Activated CD4-positive, alpha-beta T cell treated with anti-CD3 and anti-CD28 coated beads for 36 hours (primary cell): ENCODE measurements around the gene ASAP3. TPM values are rescaled to one million over a fixed set of nuclear protein-coding genes. Genes with fewer than 3 reads are reported as not detected.

ENCODE experiments used
- ATAC-seq: fragments of 200-7000 bp; cut with Tn5 transposase; one replicate; pipeline ENCODE4 v1.10.0; 2021; ENCODE audit warnings: mild to moderate bottlenecking, moderate library complexity
- CTCF ChIA-PET: fragments of 350-600 bp; sonication (Branson Sonifier 250); formaldehyde crosslinking; loops from one replicate; lab custom pipeline; 2021; ENCODE audit warnings: antibody characterized with exemption; lab: Charles Lee
- POLR2A ChIA-PET: fragments of 350-600 bp; sonication (Branson Sonifier 250); formaldehyde crosslinking; loops from one replicate; lab custom pipeline; 2021; ENCODE audit warnings: antibody characterized with exemption, inconsistent platforms; lab: Charles Lee
- DNase-seq: peaks from one replicate; pipeline ENCODE4 v3.0.0-alpha.2; 2020
- H3K27ac Mint-ChIP-seq: one replicate; pipeline ENCODE4 v1.8.0; 2021; ENCODE audit warnings: mixed read lengths
- H3K27me3 Mint-ChIP-seq: one replicate; pipeline ENCODE4 v1.8.0; 2021; ENCODE audit warnings: mixed read lengths
- H3K36me3 Mint-ChIP-seq: one replicate; pipeline ENCODE4 v1.8.0; 2021; ENCODE audit warnings: low read depth, mixed read lengths
- H3K4me1 Mint-ChIP-seq: one replicate; pipeline ENCODE4 v1.8.0; 2021; ENCODE audit warnings: mixed read lengths
- H3K4me3 Mint-ChIP-seq: one replicate; pipeline ENCODE4 v1.8.0; 2021; ENCODE audit warnings: mild to moderate bottlenecking, moderate library complexity, mixed read lengths
- H3K9me3 Mint-ChIP-seq: one replicate; pipeline ENCODE4 v1.8.0; 2021; ENCODE audit warnings: low read depth, mixed read lengths
- intact Hi-C, 2 experiments: fragments of 100-400 bp; cut with DNase I in 1 of 2; cut with micrococcal nuclease in 1 of 2; formaldehyde crosslinking; loops; one replicate each; pipeline versions ENCODE4 v1.14.2 to v1.15.1; 2022 to 2024; cut with DNase I, micrococcal nuclease
- total RNA-seq, 2 experiments: library from RNA; stranded (reverse); gene quantifications; one replicate each; pipeline ENCODE4 v1.2.3, GENCODE V29; 2021

The ASAP3 gene
- total RNA-seq, 2 experiments from 2014 or later: 0.37 to 0.57 TPM

GRCh38 chr1:23421753-23422240, 62.2 kb downstream of the ASAP3 start:
- CTCF ChIA-PET: interaction anchor here (1.0 to 3.4 kb wide), 5 partner anchors 18 to 216 kb away, joined by 3 to 19 read pairs (median 4); no protein-coding TSS in a partner anchor
- no peaks in the 10 kb centered on the region for H3K9me3 Mint-ChIP-seq
- DNase-seq (no peak), ATAC-seq (peak; percentile 11)
- H3K4me3 Mint-ChIP-seq: no peak overlapping the region
- H3K27ac Mint-ChIP-seq: peak overlapping the region; percentile 22
- H3K27me3 Mint-ChIP-seq: peaks cover 2% of the 10 kb centered on the region
- peaks cover 22% of the 10 kb centered on the region for H3K4me1 Mint-ChIP-seq
- no peaks in the 10 kb centered on the region for H3K36me3 Mint-ChIP-seq
- POLR2A ChIA-PET: interaction anchor here (0.5 kb wide), 1 partner anchor 18 kb away, joined by 4 read pairs; no protein-coding TSS in a partner anchor
- intact Hi-C loops: no loop called here

GRCh38 chr1:23421343-23421742, 62.6 kb downstream of the ASAP3 start:
- DNase-seq (no peak), ATAC-seq (no peak)
- POLR2A ChIA-PET: interaction anchor here (0.5 kb wide), 1 partner anchor 17 kb away, joined by 4 read pairs; no protein-coding TSS in a partner anchor
- no peaks in the 10 kb centered on the region for H3K36me3 Mint-ChIP-seq
- no peak overlapping the region for H3K27ac Mint-ChIP-seq
- CTCF ChIA-PET: interaction anchor here (1.0 to 3.4 kb wide), 6 partner anchors 18 to 235 kb away, joined by 3 to 19 read pairs (median 4); no protein-coding TSS in a partner anchor
- intact Hi-C loops: no loop called here
- peaks cover 22% of the 10 kb centered on the region for H3K4me1 Mint-ChIP-seq
- H3K4me3 Mint-ChIP-seq: no peak overlapping the region
- no peaks in the 10 kb centered on the region for H3K9me3 Mint-ChIP-seq
- peaks cover 2% of the 10 kb centered on the region for H3K27me3 Mint-ChIP-seq

GRCh38 chr1:23420778-23421177, 63.2 kb downstream of the ASAP3 start:
- ChIA-PET POLR2A (interaction anchor here (0.6 kb wide), 2 partner anchors 138 to 1229 kb away, joined by 3 to 6 read pairs; no protein-coding TSS in a partner anchor), CTCF (interaction anchor here (0.6 to 3.4 kb wide), 5 partner anchors 17 to 236 kb away, joined by 3 to 19 read pairs (median 3); no protein-coding TSS in a partner anchor)
- DNase-seq: no peak
- peaks cover 22% of the 10 kb centered on the region for H3K4me1 Mint-ChIP-seq
- no peak for ATAC-seq
- peaks cover 2% of the 10 kb centered on the region for H3K27me3 Mint-ChIP-seq
- H3K27ac Mint-ChIP-seq: no peak overlapping the region
- H3K36me3 Mint-ChIP-seq: no peaks in the 10 kb centered on the region
- no peaks in the 10 kb centered on the region for H3K9me3 Mint-ChIP-seq
- H3K4me3 Mint-ChIP-seq: no peak overlapping the region
- intact Hi-C loops: no loop called here

- DNase-seq (no peak), ATAC-seq (no peak)
- Mint-ChIP-seq H3K27ac (no peak overlapping the region), H3K9me3 (no peaks in the 10 kb centered on the region), H3K4me1 (peaks cover 20% of the 10 kb centered on the region), H3K27me3 (no peaks in the 10 kb centered on the region), H3K36me3 (no peaks in the 10 kb centered on the region), H3K4me3 (no peak overlapping the region)
- ChIA-PET POLR2A (no interaction called here), CTCF (interaction anchor here (1.0 to 2.5 kb wide), 2 partner anchors 15 to 78 kb away, joined by 3 to 10 read pairs; no protein-coding TSS in a partner anchor)
- intact Hi-C loops: no loop called here
These were observed 64.8 kb downstream of the ASAP3 start for GRCh38 chr1:23419180-23419579.

GRCh38 chr1:23417570-23417969, 66.4 kb downstream of the ASAP3 start:
- no peaks in the 10 kb centered on the region for H3K36me3 Mint-ChIP-seq
- no peaks in the 10 kb centered on the region for H3K9me3 Mint-ChIP-seq
- H3K27me3 Mint-ChIP-seq: no peaks in the 10 kb centered on the region
- intact Hi-C loops: no loop called here
- DNase-seq (no peak), ATAC-seq (no peak)
- no peak overlapping the region for H3K4me3 Mint-ChIP-seq
- ChIA-PET CTCF (interaction anchor here (2.5 kb wide), 1 partner anchor 13 kb away, joined by 10 read pairs; no protein-coding TSS in a partner anchor), POLR2A (interaction anchor here (0.6 kb wide), 1 partner anchor 115 kb away, joined by 8 read pairs; no protein-coding TSS in a partner anchor)
- peaks cover 8% of the 10 kb centered on the region for H3K4me1 Mint-ChIP-seq
- no peak overlapping the region for H3K27ac Mint-ChIP-seq

- Mint-ChIP-seq H3K27me3 (no peaks in the 10 kb centered on the region), H3K9me3 (no peaks in the 10 kb centered on the region), H3K4me1 (peaks cover 2% of the 10 kb centered on the region), H3K36me3 (no peaks in the 10 kb centered on the region), H3K27ac (no peak overlapping the region), H3K4me3 (no peak overlapping the region)
- no peak for ATAC-seq
- no peak for DNase-seq
- ChIA-PET CTCF (interaction anchor here (2.5 kb wide), 1 partner anchor 13 kb away, joined by 10 read pairs; no protein-coding TSS in a partner anchor), POLR2A (interaction anchor here (0.6 kb wide), 1 partner anchor 115 kb away, joined by 8 read pairs; no protein-coding TSS in a partner anchor)
- intact Hi-C loops: no loop called here
These were observed 67.0 kb downstream of the ASAP3 start for GRCh38 chr1:23416964-23417363.

GRCh38 chr1:23408797-23409290, 75.1 kb downstream of the ASAP3 start:
- no peak overlapping the region for H3K27ac Mint-ChIP-seq
- no peak overlapping the region for H3K4me3 Mint-ChIP-seq
- ATAC-seq (no peak), DNase-seq (no peak)
- H3K9me3 Mint-ChIP-seq: no peaks in the 10 kb centered on the region
- ChIA-PET POLR2A (no interaction called here), CTCF (interaction anchor here (0.6 to 0.7 kb wide), 3 partner anchors 11 to 431 kb away, joined by 3 to 4 read pairs (median 3); no protein-coding TSS in a partner anchor)
- intact Hi-C loops: loop anchor here in 1 of 2 experiments (10.0 kb wide), 1 partner anchor 194 kb away; the partner anchor contains the start of gene HTR1D
- peaks cover 6% of the 10 kb centered on the region for H3K4me1 Mint-ChIP-seq
- H3K36me3 Mint-ChIP-seq: no peaks in the 10 kb centered on the region
- no peaks in the 10 kb centered on the region for H3K27me3 Mint-ChIP-seq

GRCh38 chr1:23407016-23407630, 76.9 kb downstream of the ASAP3 start:
- Mint-ChIP-seq H3K4me1 (peaks cover 10% of the 10 kb centered on the region), H3K9me3 (no peaks in the 10 kb centered on the region), H3K36me3 (no peaks in the 10 kb centered on the region), H3K4me3 (no peak overlapping the region), H3K27ac (no peak overlapping the region), H3K27me3 (no peaks in the 10 kb centered on the region)
- no peak for ATAC-seq
- ChIA-PET CTCF (interaction anchor here (0.7 kb wide), 1 partner anchor 226 kb away, joined by 4 read pairs; no protein-coding TSS in a partner anchor), POLR2A (no interaction called here)
- DNase-seq: no peak
- intact Hi-C loops: loop anchor here in 1 of 2 experiments (10.0 kb wide), 1 partner anchor 192 kb away; the partner anchor contains the start of gene HTR1D

- CTCF ChIA-PET: interaction anchor here (3.9 kb wide), 1 partner anchor 18 kb away, joined by 26 read pairs; no protein-coding TSS in a partner anchor
- intact Hi-C loops: loop anchor here (2.0 to 10.0 kb wide), 3 partner anchors 63 to 191 kb away; partner anchors contain the start of gene HTR1D (in 2 of the 2)
- POLR2A ChIA-PET: no interaction called here
These were observed 78.0 kb downstream of the ASAP3 start for GRCh38 chr1:23405946-23406345.

GRCh38 chr1:23403735-23404486, 80.1 kb downstream of the ASAP3 start:
- intact Hi-C loops: loop anchor here (2.0 to 10.0 kb wide), 3 partner anchors 61 to 189 kb away; partner anchors contain the start of gene HTR1D (in 2 of the 2)
- Mint-ChIP-seq H3K27ac (no peak overlapping the region), H3K4me1 (peaks cover 10% of the 10 kb centered on the region), H3K9me3 (no peaks in the 10 kb centered on the region), H3K4me3 (no peak overlapping the region), H3K27me3 (no peaks in the 10 kb centered on the region), H3K36me3 (no peaks in the 10 kb centered on the region)
- peak; percentile 98 for ATAC-seq
- ChIA-PET CTCF (interaction anchor here (0.5 to 3.9 kb wide), 31 partner anchors 8 to 451 kb away, joined by 3 to 26 read pairs (median 3); partner anchors contain the start of genes HNRNPR and TCEA3), POLR2A (interaction anchor here (0.7 to 1.1 kb wide), 3 partner anchors 18 to 61 kb away, joined by 3 to 4 read pairs (median 3); partner anchors contain the start of gene HNRNPR)
- peak; percentile 94 for DNase-seq

More at GRCh38 chr1:23405946-23406345, 78.0 kb downstream of the ASAP3 start:
- Mint-ChIP-seq H3K27ac (no peak overlapping the region), H3K4me3 (no peak overlapping the region), H3K9me3 (no peaks in the 10 kb centered on the region), H3K36me3 (no peaks in the 10 kb centered on the region), H3K4me1 (peaks cover 10% of the 10 kb centered on the region), H3K27me3 (no peaks in the 10 kb centered on the region)
- DNase-seq: no peak
- no peak for ATAC-seq
